Osteocyte (in vitro differentiated cells): ENCODE results near the gene COL15A1. TPM values are rescaled to one million over a fixed set of nuclear protein-coding genes. Genes with fewer than 3 reads are reported as not detected.

Experiments used
- DNase-seq: peaks from one replicate; pipeline ENCODE4 v3.0.0; 2021; ENCODE audit warnings: mixed read lengths; ENCODE audit not compliant: unreplicated experiment; ENCODE audit errors: extremely low spot score
- H3K27ac Mint-ChIP-seq: one replicate; pipeline ENCODE4 v1.8.0; 2021; ENCODE audit warnings: mild to moderate bottlenecking, mixed read lengths; ENCODE audit not compliant: unreplicated experiment
- H3K27me3 Mint-ChIP-seq: one replicate; pipeline ENCODE4 v1.8.0; 2021; ENCODE audit warnings: mixed read lengths; ENCODE audit not compliant: unreplicated experiment
- H3K36me3 Mint-ChIP-seq: one replicate; pipeline ENCODE4 v1.8.0; 2021; ENCODE audit warnings: mixed read lengths; ENCODE audit not compliant: unreplicated experiment
- H3K4me1 Mint-ChIP-seq: one replicate; pipeline ENCODE4 v1.8.0; 2021; ENCODE audit warnings: mixed read lengths; ENCODE audit not compliant: unreplicated experiment
- H3K4me3 Mint-ChIP-seq: one replicate; pipeline ENCODE4 v1.8.0; 2021; ENCODE audit warnings: mild to moderate bottlenecking, moderate library complexity, mixed read lengths; ENCODE audit not compliant: unreplicated experiment
- H3K9me3 Mint-ChIP-seq: one replicate; pipeline ENCODE4 v1.8.0; 2021; ENCODE audit warnings: mixed read lengths; ENCODE audit not compliant: unreplicated experiment
- total RNA-seq: library from RNA; stranded (reverse); gene quantifications from 2 replicates; pipeline ENCODE4 v1.2.1, GENCODE V29; 2021
- TF ChIP-seq, protein P1 (sequence below): fragments of 200-600 bp; sonication (generic); IDR thresholded peaks from 2 replicates; pipeline ENCODE4 v1.5.0; 2021; ENCODE audit warnings: antibody characterized with exemption, mild to moderate bottlenecking, moderate library complexity

COL15A1 gene
- total RNA-seq, 1 donor from 2014 or later = 0.81 TPM

GRCh38 chr9:98994172-98995058, 50.7 kb downstream of the COL15A1 start:
- Mint-ChIP-seq H3K27me3 (peaks cover 26% of the 10 kb centered on the region), H3K36me3 (peaks cover 2% of the 10 kb centered on the region), H3K4me3 (no peak overlapping the region), H3K4me1 (peaks cover 57% of the 10 kb centered on the region), H3K27ac (no peak overlapping the region), H3K9me3 (no peaks in the 10 kb centered on the region)
- TF ChIP-seq, protein P1, sequence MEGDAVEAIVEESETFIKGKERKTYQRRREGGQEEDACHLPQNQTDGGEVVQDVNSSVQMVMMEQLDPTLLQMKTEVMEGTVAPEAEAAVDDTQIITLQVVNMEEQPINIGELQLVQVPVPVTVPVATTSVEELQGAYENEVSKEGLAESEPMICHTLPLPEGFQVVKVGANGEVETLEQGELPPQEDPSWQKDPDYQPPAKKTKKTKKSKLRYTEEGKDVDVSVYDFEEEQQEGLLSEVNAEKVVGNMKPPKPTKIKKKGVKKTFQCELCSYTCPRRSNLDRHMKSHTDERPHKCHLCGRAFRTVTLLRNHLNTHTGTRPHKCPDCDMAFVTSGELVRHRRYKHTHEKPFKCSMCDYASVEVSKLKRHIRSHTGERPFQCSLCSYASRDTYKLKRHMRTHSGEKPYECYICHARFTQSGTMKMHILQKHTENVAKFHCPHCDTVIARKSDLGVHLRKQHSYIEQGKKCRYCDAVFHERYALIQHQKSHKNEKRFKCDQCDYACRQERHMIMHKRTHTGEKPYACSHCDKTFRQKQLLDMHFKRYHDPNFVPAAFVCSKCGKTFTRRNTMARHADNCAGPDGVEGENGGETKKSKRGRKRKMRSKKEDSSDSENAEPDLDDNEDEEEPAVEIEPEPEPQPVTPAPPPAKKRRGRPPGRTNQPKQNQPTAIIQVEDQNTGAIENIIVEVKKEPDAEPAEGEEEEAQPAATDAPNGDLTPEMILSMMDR = no peak
- DNase-seq = peak; percentile 51

- DNase-seq = peak; percentile 72
- H3K4me1 Mint-ChIP-seq = peaks cover 49% of the 10 kb centered on the region
Measured at GRCh38 chr9:98995059-98995671, 51.5 kb downstream of the COL15A1 start.

GRCh38 chr9:98995971-98996504, 52.3 kb downstream of the COL15A1 start:
- H3K4me1 Mint-ChIP-seq = peaks cover 43% of the 10 kb centered on the region
- peaks cover 2% of the 10 kb centered on the region for H3K36me3 Mint-ChIP-seq

More at GRCh38 chr9:98995059-98995671, 51.5 kb downstream of the COL15A1 start:
- no peaks in the 10 kb centered on the region for H3K9me3 Mint-ChIP-seq
- peaks cover 26% of the 10 kb centered on the region for H3K27me3 Mint-ChIP-seq
- H3K27ac Mint-ChIP-seq = no peak overlapping the region
- TF ChIP-seq, protein P1 = no peak
- H3K36me3 Mint-ChIP-seq = peaks cover 2% of the 10 kb centered on the region
- no peak overlapping the region for H3K4me3 Mint-ChIP-seq

DNA sequence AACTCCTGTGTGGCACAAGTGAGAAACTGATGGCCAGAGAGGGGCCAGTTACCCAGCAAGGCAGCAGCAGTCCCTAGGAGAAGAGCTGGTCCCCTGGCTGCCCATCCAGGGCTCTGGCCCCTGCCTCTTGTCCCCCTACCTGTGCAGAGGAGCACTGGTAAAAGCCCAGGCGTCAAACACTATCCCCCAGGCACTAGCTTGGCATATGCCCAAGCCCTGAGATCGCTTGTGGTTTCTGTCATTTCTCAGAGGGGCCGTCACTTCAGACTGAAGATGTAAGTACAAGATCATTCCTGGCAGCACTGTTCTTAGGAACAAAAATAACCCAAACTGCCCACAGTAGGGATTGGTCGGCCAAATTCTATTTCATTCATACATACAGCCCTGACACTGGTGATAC, 53.9 kb downstream of the COL15A1 start:
- peaks cover 2% of the 10 kb centered on the region for H3K36me3 Mint-ChIP-seq
- DNase-seq = peak; percentile 82
- no peak overlapping the region for H3K4me3 Mint-ChIP-seq
- H3K27me3 Mint-ChIP-seq = peaks cover 26% of the 10 kb centered on the region
- H3K9me3 Mint-ChIP-seq = no peaks in the 10 kb centered on the region
- peaks cover 44% of the 10 kb centered on the region for H3K4me1 Mint-ChIP-seq
- TF ChIP-seq, protein P1 = no peak
- H3K27ac Mint-ChIP-seq = no peak overlapping the region

More at GRCh38 chr9:98995971-98996504, 52.3 kb downstream of the COL15A1 start:
- Mint-ChIP-seq H3K4me3 (no peak overlapping the region), H3K9me3 (no peaks in the 10 kb centered on the region), H3K27ac (no peak overlapping the region), H3K27me3 (peaks cover 26% of the 10 kb centered on the region)
- TF ChIP-seq, protein P1 = no peak
- DNase-seq = peak; percentile 38
